ENCODE data around the gene DCTPP1.
"Not testable (repeated sequence)": the region's sequence is repeated elsewhere in the genome, so short reads cannot be mapped to it uniquely, and the experiment has no call there.

Gene DCTPP1

GRCh38 chr16:30429678-30430427 is at the start of gene DCTPP1:
Gene DCTPP1 (minus strand): TSS chr16:30430030. CDS start chr16:30429980, 50 bp downstream.
- DNase-seq, result peak; percentile 99

- DNase-seq, result no peak
Measured at GRCh38 chr16:30478766-30479478, 49.1 kb upstream of the DCTPP1 start.

DNA sequence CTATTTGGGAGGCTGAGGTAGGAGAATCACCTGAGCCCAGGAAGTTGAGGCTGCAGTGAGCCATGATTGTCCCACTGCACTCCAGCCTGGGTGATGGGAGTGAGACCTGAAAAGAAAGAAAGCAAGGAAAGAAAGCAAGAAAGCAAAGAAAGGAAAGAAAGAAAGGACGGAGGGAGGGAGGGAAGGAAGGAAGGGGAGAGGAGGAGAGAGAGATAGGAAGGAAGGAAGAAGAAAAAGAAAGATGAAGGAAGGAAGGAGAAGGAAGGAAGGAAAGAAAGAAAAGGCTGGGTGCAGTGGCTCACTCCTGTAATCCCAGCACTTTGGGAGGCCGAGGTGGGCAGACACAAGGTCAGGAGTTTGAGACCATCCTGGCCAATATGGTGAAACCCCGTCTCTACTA is 47.9 kb upstream of the DCTPP1 start:
- not testable (repeated sequence) for DNase-seq

- DNase-seq, result no peak
Measured at GRCh38 chr16:30476991-30477390, 47.2 kb upstream of the DCTPP1 start.

GRCh38 chr16:30474684-30475083 is 44.9 kb upstream of the DCTPP1 start:
- no peak for DNase-seq

DNA sequence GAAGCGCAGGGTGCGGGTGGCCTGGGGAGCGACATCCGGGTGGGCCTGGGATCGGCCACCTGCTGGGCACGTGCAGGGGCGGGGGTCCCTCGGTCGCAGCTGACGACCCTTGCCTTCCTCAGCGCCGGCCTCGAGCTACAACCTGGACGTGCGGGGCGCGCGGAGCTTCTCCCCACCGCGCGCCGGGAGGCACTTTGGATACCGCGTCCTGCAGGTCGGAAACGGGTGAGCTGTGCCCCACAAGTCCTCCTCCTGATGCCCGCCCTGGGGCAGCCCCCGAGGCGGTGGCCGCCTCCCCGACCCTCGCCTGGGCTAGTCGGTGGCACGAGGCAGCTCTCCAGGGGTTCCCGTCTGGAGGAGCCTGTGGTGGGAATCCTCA is 44.2 kb upstream of the DCTPP1 start:
- DNase-seq, result no peak

GRCh38 chr16:30473231-30474073 is 43.6 kb upstream of the DCTPP1 start:
- no peak for DNase-seq

DNA sequence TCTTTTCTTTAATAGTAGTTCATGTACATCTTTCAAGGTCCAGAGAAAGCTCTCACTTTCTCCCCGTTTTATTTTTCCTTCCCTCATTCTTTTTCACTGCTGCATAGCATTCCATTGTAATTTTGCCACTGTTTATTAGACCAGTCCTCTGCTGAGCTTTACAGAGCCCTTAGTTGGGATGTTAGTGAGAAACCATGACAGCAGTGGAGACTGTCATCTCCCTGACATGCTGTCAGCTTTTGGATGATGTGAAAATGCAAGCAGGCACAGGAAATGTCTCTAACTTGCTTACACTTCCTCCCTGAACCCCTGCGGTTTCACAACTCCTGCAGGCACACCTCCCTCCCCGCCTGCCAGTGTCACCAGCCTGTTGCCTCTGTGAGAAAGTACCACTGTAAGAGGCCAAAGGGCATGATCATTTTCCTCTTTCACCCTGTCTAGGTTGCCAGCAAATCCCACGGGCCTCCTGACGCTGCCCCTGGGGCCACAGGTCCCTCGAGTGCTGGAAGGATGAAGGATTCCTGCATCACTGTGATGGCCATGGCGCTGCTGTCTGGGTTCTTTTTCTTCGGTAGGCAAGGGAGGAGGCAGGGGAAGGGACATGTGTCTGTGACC is 42.6 kb upstream of the DCTPP1 start, which contains the start of gene ITGAL:
ITGAL (plus strand) TSS at position 415 of the 615 bp plus-strand sequence; CDS start at position 511, 96 bp downstream.
- no peak for DNase-seq

DNA sequence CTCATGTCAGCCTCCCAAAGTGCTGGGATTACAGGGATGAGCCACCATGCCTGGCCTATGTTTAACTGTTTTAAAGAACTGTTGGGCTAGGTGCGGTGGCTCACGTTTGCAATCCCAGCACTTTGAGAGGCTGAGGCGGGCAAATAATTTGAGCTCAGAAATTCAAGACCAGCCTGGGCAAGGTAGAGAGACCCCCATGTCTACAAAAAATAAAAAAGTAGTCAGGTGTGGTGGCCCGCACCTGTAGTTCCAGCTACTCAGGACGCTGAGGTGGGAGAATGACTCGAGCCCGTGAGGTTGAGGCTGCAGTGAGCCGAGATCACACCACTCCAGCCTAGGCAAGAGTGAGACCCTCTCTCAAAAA is 40.8 kb upstream of the DCTPP1 start:
- DNase-seq, result no peak

- DNase-seq, result no peak
Measured at GRCh38 chr16:30470170-30470512, 40.3 kb upstream of the DCTPP1 start.

DNA sequence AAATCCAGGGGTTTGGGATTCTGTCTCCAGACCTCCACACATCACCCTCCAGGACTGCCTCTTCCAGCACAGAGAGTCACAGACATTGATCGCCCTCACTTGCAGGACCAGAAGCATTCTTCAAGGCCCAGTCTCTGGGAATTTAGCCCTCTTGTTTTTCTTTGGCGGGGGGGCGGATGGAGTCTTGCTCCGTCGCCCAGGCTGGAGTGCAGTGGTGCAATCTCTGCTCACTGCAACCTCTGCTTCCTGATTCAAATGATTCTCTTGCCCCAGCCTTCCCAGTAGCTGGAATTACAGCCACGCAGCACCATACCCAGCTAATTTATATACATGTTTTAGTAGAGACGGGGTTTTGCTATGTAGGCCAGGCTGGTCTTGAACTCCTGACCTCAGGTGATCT is 34.2 kb upstream of the DCTPP1 start:
- DNase-seq, result no peak

DNA sequence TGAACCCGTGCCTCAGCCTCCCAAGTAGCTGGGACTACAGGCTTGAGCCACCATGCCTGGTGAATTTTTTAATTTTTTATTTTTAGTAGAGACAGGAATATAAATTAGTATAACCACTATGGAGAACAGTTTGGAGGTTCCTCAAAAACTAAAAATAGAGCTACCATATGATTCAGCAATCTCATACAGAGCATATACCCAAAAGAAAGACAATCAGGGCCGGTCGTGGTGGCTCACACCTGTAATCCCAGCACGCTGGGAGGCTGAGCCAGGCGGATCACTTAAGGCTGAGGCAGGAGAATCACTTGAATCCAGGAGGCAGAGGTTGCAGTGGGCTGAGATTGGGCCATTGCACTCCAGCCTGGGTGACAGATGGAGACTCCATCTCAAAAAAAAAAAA is 31.6 kb upstream of the DCTPP1 start:
- DNase-seq, result not testable (repeated sequence)

DNA sequence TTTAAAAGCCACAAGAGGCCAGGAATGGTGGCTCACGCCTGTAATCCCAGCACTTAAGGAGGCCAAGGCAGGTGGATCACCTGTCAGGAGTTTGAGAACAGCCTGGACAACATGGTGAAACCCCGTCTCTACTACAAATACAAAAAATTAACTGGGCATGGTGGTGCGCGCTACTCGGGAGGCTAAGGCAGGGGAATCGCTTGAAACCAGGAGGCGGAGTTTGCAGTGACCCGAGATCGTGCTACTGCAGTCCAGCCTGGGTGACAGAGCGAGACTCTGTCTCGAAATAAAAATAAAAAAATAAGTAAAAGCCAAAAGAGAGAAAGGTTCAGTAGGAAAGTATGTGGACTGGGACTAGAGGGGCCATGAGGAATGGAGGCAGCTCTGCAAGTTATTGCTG is 29.6 kb upstream of the DCTPP1 start:
- no peak for DNase-seq

GRCh38 chr16:30458561-30459394 is 28.9 kb upstream of the DCTPP1 start:
- DNase-seq, result no peak

GRCh38 chr16:30457743-30458560 is 28.1 kb upstream of the DCTPP1 start:
- DNase-seq, result no peak

DNA sequence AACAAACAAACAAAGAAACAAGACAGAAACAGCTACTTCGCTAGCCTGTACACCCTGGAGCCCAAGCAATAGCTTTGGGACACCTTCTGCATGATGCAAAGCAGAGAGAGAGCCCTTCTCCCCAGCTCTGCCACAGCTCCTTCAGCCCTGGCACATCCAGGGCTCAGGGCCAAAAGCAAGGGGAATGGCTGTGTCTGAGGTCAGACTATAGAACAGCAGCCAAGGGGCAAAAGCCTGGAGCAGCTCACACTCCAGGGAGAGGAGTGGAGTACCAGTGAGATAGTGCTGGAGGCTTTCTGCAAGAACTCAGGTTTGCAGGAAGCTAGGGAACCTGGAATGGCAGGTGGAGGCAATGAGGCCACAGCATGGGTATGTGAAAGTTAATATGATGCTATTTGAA is 27.4 kb upstream of the DCTPP1 start:
- no peak for DNase-seq

DNA sequence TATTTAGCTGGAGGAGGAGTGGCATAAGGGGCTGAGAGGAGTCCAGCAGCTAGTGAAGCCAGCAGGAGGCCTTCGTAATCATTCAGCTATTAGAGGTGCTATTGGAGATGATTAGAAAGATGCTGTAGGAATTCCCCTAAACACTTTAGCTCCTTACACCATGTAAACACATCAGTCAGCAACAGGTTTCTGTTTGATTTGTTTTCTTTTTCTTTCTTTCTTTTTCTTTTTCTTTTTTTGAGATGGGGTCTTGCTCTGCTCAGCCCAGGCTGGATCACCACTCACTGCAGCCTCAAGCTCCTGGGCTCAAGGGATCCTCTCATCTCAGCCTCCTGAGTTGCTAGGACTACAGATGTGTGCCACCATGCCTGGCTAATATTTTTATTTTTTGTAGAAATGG is 26.5 kb upstream of the DCTPP1 start:
- DNase-seq, result no peak

DNA sequence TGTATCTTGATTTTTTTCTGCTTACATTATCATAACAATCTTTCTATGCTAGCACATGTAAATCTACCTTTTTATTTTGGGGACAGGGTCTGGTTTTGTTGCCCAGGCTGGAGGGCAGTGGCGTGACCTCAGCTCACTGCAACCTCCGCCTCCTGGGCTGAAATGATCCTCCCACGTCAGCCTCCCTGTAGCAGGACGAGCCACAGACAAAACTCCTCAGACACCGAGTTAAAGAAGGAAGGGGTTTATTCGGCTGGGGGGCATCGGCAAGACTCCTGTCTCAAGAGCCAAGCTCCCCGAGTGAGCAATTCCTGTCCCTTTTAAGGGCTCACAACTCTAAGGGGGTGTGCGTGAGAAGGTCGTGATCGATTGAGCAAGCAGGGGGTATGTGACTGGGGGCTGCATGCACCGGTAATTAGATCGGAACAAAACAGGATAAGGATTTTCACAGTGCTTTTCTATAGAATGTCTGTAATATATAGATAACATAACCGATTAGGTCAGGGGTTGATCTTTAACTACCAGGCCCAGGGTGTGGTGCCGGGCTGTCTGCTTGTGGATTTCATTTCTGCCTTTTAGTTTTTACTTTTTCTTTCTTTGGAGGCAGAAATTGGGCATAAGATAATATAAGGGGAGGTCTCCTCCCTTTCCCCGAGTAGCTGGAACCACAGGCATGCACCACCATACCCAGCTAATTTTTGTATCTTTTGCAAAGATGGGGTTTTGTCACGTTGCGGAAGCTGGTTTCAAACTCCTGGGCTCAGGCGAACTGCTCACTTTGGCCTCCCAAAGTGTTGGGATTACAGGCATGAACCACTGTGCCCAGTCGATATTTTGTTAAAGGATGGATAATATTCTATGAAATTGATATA is 23.1 kb upstream of the DCTPP1 start:
- not testable (repeated sequence) for DNase-seq

DNA sequence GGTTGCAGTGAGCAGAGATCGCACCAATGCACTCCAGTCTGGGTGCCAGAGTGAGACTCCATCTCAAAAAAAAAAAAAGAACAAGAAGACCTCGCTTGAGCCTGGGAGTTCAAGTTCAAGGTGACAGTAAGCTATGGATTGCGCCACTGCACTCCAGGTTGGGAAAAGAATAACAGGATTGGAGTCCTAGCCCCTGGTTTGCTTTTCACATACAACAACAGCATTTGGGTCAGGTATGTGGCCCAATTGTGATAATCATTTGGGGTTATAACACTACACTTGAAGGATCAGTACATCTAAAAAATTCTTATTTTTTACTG is 19.2 kb upstream of the DCTPP1 start:
- no peak for DNase-seq

- DNase-seq, result no peak
Measured at GRCh38 chr16:30447512-30448226, 17.8 kb upstream of the DCTPP1 start.
